Esophagus squamous epithelium (tissue), 5 donors: Measurements from ENCODE around the gene RNF141. TPM values are rescaled to one million over a fixed set of nuclear protein-coding genes. Genes with fewer than 3 reads are reported as not detected.

ENCODE experiments used
- DNase-seq: peaks from one replicate; lab custom pipeline; 2025; lab: John Stamatoyannopoulos, UW
- H3K27ac ChIP-seq, 4 donors: fragments of 200-600 bp; sonication (generic); one replicate each; pipeline ENCODE4 v1.5.1; 2016 to 2019; ENCODE audit warnings: mild to moderate bottlenecking in 1 of 4
- H3K27me3 ChIP-seq, 4 donors: fragments of 200-600 bp; sonication (generic); 1 replicate in 3 of 4; 2 replicates in 1 of 4; pipeline versions ENCODE4 v1.5.1 to v1.6.0; 2017 to 2021; ENCODE audit warnings: antibody characterized with exemption in 1 of 4
- H3K36me3 ChIP-seq, 3 donors: fragments of 200-600 bp; sonication (generic); one replicate each; pipeline ENCODE4 v1.5.1; 2016 to 2019
- H3K4me1 ChIP-seq, 3 donors: fragments of 200-600 bp; sonication (generic); one replicate each; pipeline ENCODE4 v1.5.1; 2017 to 2019
- H3K4me3 ChIP-seq, 4 donors: fragments of 200-600 bp; sonication (generic); 1 replicate in 3 of 4; 2 replicates in 1 of 4; pipeline ENCODE4 v1.5.1; 2016 to 2019; ENCODE audit warnings: mild to moderate bottlenecking in 2 of 4, moderate library complexity in 1 of 4
- H3K9me3 ChIP-seq, 3 donors: fragments of 200-600 bp; sonication (generic); one replicate each; pipeline ENCODE4 v1.5.1; 2016 to 2019
- POLR2A ChIP-seq, 4 donors: fragments of 450-650 bp; IDR thresholded peaks; one replicate each; pipeline ENCODE4 v1.6.1; 2017; ENCODE audit warnings: antibody characterized with exemption in 4 of 4, mild to moderate bottlenecking in 4 of 4, moderate library complexity in 3 of 4
- WGBS, 2 donors: methylation state at CpG; one replicate each; pipeline ENCODE4 v1.1.5; 2018; 5-methylcytosine and 5-hydroxymethylcytosine counted together
- intact Hi-C: fragments of 100-400 bp; cut with DNase I; formaldehyde crosslinking; loops from one replicate; pipeline ENCODE4 v1.15.0; 2022
- total RNA-seq, 4 donors: library from RNA; depleted of rRNA; stranded (reverse); fragments of >200 nt; gene quantifications; one replicate each; pipeline ENCODE4 v1.1.0, GENCODE V29; 2016
- TF ChIP-seq, protein P1 (sequence below), 6 experiments: fragments of 450-650 bp in 4 of 6; fragments of 200-600 bp in 2 of 6; sonication (generic) in 2 of 6; IDR thresholded peaks; one replicate each; pipeline ENCODE4 v1.5.1; 2016 to 2019; ENCODE audit warnings: antibody characterized with exemption in 6 of 6, mild to moderate bottlenecking in 4 of 6, moderate library complexity in 4 of 6
- donor health status: DM: yes; HTN: yes; CAD: no.

The RNF141 gene
- total RNA-seq, 4 donors from 2014 or later: 51.7 to 88.4 (median 56.9) TPM

DNA sequence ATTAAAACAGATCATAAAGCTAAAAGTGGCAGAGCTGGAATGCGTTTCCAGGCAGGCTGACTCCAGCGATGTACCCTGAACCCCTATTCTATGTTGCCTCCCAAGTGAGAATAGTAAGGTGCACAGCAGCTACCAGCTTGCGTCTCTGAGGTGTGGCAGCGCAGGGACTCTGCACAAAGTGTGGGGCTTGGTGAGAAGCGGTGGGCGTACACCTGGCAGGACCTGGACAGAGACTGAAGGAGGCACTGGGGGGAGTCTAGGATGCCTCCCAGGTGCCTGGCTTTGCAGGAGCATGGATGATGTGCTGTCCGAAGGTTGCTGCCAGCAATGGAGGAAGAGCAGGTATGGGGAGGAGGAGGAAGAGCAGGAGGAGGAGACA, 43.0 kb downstream of the RNF141 start:
- Histone ChIP-seq H3K9me3 (no peaks in the 10 kb centered on the region), H3K36me3 (peaks cover 0 to 90% (median 3%) of the 10 kb centered on the region in 3 donors), H3K4me3 (no peak overlapping the region), H3K27ac (peak overlapping the region; percentile 30 to 77 (median 52)), H3K4me1 (peaks cover 9 to 52% (median 27%) of the 10 kb centered on the region in 3 donors), H3K27me3 (no peaks in the 10 kb centered on the region)
- no peak for DNase-seq
- TF ChIP-seq, protein P1, sequence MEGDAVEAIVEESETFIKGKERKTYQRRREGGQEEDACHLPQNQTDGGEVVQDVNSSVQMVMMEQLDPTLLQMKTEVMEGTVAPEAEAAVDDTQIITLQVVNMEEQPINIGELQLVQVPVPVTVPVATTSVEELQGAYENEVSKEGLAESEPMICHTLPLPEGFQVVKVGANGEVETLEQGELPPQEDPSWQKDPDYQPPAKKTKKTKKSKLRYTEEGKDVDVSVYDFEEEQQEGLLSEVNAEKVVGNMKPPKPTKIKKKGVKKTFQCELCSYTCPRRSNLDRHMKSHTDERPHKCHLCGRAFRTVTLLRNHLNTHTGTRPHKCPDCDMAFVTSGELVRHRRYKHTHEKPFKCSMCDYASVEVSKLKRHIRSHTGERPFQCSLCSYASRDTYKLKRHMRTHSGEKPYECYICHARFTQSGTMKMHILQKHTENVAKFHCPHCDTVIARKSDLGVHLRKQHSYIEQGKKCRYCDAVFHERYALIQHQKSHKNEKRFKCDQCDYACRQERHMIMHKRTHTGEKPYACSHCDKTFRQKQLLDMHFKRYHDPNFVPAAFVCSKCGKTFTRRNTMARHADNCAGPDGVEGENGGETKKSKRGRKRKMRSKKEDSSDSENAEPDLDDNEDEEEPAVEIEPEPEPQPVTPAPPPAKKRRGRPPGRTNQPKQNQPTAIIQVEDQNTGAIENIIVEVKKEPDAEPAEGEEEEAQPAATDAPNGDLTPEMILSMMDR (IDR thresholded peaks at IDR 0.05): no peak
- no peak for TF ChIP-seq POLR2A (IDR thresholded peaks at IDR 0.05)
- WGBS, 2 donors: 76 to 82% methylated on average over 6 to 7 of the region's 7 CpGs
- intact Hi-C loops: no loop called here

DNA sequence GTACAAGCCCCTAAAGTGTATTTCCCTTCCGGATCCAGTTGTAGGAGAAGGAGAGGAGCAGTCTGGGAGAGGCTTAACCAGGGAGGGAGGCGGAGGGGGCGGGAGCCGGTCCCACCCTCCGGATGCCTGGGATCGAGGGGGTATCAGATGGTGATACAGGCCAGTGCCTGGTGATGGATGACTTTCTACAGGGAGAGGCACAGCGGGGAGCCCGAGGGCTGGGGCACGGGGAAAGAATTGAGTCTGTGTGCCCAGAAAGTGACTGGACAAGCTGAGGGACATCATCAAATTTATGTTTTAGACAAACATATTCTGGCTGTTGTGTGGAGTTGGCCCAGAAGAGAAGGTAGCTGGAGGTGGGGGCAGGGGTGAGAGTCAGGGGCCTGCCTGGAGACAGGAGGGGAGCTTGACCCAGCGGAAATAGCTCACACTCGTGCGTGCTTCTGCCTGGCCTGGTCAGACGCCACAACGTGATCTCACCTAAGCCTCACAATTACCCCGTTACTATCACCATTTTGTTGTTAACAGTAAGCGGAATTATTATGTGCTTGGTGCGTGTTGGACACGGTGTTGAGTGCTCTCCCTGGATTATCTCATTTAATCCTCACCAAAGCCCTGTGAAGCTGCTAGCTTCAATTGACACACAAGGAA, 43.5 kb downstream of the RNF141 start:
- 69 to 80% methylated on average over 17 of the region's 18 CpGs for WGBS, 2 donors
- Histone ChIP-seq H3K27ac (peak overlapping the region; percentile 30 to 77 (median 52)), H3K27me3 (no peaks in the 10 kb centered on the region), H3K4me1 (peaks cover 9 to 52% (median 27%) of the 10 kb centered on the region in 3 donors), H3K4me3 (no peak overlapping the region), H3K9me3 (no peaks in the 10 kb centered on the region), H3K36me3 (peaks cover 0 to 90% (median 3%) of the 10 kb centered on the region in 3 donors)
- no peak for TF ChIP-seq POLR2A (IDR thresholded peaks at IDR 0.05)
- TF ChIP-seq, protein P1 (IDR thresholded peaks at IDR 0.05): no peak
- intact Hi-C loops: no loop called here
- DNase-seq: no peak

DNA sequence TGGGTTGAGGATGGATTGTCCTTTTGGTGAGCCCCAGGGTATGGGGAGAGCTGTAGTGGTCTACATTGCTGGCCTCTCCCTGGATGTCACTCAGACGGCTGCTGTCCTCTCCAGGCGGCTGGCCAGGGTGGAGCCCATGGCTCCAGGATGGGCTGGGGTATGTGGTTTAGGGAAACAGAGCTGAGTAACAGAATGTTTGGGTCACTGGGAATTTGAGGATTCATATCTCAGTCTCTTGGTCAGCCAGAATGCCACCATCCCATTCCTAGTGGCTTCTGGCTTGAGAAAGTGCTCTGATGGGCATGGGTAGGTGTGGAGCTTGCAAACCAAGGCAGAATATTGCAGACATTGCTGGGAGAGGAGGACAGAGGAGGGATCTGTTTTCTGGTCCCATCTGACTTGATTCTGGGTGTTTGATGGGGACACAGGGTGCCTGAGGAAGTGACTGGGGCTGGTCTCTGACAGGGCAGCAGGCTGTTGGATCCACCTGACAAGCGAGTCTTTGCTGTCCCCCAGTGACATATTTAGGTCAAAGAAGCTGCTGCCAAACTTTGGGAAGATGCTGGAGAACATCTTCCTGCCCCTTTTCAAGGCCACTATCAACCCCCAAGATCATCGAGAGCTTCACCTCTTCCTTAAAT, 44.6 kb downstream of the RNF141 start:
- Histone ChIP-seq H3K27ac (no peak overlapping the region), H3K9me3 (no peaks in the 10 kb centered on the region), H3K4me3 (no peak overlapping the region), H3K36me3 (peaks cover 0 to 84% (median 3%) of the 10 kb centered on the region in 3 donors), H3K4me1 (peaks cover 5 to 57% (median 27%) of the 10 kb centered on the region in 3 donors), H3K27me3 (no peaks in the 10 kb centered on the region)
- no peak for DNase-seq
- no peak for TF ChIP-seq POLR2A (IDR thresholded peaks at IDR 0.05)
- TF ChIP-seq, protein P1 (IDR thresholded peaks at IDR 0.05): no peak
- intact Hi-C loops: no loop called here
- 61 to 80% methylated on average over 2 of the region's 4 CpGs for WGBS, 2 donors

DNA sequence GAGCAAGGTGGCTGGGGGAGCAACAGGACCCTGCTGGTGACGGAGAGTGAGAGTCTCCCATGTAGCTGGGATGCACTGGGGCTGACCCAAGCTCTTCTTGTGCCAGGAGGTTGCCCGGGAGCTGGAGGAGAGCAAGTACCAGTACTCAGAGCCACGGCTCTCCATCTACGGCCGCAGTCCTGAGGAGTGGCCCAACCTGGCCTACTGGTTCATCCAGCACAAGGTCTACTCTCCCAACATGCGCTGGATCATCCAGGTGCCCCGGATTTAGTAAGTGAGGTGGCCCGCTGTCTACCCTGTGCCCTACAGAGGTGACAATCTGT, 45.6 kb downstream of the RNF141 start:
- H3K36me3 ChIP-seq: peaks cover 0 to 74% (median 3%) of the 10 kb centered on the region in 3 donors
- no peaks in the 10 kb centered on the region for H3K9me3 ChIP-seq
- TF ChIP-seq, protein P1 (IDR thresholded peaks at IDR 0.05): no peak
- no peak for TF ChIP-seq POLR2A (IDR thresholded peaks at IDR 0.05)
- peaks cover 5 to 61% (median 36%) of the 10 kb centered on the region in 3 donors for H3K4me1 ChIP-seq
- H3K27ac ChIP-seq: no peak overlapping the region
- no peak overlapping the region for H3K4me3 ChIP-seq
- DNase-seq: no peak
- intact Hi-C loops: no loop called here
- WGBS, 2 donors: 86 to 88% methylated on average over 2 to 6 of the region's 8 CpGs
- H3K27me3 ChIP-seq: no peaks in the 10 kb centered on the region
